Measurements from ENCODE around the gene BEGAIN.

The BEGAIN gene

DNA sequence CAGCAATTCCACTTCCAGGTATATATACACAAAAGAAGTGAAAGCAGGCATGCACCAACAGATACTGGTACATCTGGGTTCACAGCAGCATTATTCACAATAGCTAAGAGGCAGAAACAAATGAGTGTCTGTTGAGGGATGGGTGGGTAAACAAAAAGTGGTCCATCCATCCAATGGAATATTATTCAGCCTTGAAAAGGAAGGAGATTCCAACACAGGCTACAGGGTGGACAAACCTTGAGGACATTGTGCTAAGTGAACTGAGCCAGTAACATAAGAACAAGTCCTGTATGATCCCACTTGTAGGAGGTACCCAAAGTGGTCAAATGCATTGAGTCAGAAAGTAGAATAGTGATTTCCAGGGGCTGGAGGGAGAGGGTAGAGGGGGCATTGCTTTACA is 27.6 kb upstream of the BEGAIN start:
- DNase-seq = no peak

GRCh38 chr14:100612986-100613385 is 25.8 kb upstream of the BEGAIN start:
- no peak for DNase-seq

DNA sequence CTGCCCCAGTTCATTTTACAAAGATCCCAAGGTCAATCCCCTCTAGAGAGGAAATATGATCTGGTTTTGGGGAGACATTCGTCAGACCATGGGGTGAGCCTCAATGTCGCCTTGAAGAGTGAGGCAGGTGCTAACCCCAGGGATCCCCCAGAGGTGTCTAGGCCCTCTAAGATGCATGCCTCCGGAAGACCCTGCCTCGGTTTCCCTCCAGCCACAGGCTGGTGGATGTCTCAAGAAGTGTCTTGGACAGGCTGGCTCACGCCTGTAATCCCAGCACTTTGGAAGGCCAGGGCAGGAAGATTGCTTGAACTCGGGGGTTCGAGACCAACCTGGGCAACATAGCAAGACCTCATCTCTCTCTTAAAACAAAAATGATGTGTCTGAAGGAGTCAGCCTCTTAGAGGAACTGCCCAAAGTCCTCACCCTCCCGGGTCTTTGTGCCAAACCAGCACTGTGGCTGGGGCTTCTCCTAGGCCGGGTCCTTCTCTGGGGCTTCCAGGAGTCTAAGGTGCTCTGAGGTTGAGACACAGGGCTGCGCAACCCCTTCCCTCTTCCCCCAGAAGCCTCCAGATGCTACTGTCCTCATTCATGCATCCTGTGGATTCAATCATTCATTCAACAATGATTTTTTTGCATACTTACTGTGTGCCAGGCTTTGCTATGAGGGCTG is 24.7 kb upstream of the BEGAIN start:
- no peak for DNase-seq

GRCh38 chr14:100610511-100611217 is 23.4 kb upstream of the BEGAIN start:
- no peak for DNase-seq

- DNase-seq = no peak
Observed at GRCh38 chr14:100609941-100610391, 22.7 kb upstream of the BEGAIN start.

GRCh38 chr14:100609331-100609870 is 22.2 kb upstream of the BEGAIN start:
- DNase-seq = no peak

DNA sequence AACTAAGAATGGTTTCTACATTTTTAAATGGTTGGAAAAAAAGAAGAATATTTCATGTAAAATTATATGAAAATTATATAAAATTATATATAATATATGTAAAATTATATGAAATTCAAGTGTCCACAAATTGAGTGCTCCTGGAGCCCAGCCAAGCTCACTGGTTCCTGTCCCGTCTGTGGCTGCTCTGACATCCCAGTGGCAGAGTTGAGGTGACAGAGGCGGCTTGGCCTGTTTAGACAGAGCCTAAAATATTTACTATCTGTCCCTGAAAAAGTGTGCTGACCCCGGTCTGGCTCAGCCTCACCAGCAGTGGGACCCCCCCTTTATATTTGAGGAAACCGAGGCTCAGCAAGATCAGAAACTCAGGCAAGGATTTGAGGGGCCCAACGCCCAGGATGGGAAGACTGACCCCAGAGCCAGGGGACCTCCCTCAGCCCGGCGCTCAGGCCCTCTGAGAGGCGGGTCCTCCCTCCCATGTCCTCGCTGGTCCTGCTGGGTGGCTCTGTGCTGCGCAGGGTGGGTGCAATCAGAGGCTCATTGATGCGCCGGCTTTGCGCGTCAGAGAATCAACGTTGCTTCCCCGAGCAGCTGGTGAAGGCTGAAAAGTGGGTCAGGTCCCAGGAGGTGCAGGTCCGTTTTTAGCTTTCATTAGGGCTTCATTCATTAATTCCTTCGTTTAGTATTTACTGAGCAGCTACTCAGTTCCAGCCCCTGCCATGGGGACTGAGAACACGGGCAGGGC is 21.5 kb upstream of the BEGAIN start:
- no peak for DNase-seq

- no peak for DNase-seq
Observed at GRCh38 chr14:100608064-100608463, 20.8 kb upstream of the BEGAIN start.

GRCh38 chr14:100607611-100607956 is 20.4 kb upstream of the BEGAIN start:
- DNase-seq = no peak

- no peak for DNase-seq
Observed at GRCh38 chr14:100606687-100607610, 19.7 kb upstream of the BEGAIN start.

GRCh38 chr14:100605706-100606686 is 18.8 kb upstream of the BEGAIN start:
- DNase-seq = no peak

- DNase-seq = no peak
Observed at GRCh38 chr14:100605230-100605629, 18.0 kb upstream of the BEGAIN start.

GRCh38 chr14:100604709-100605108 is 17.5 kb upstream of the BEGAIN start:
- DNase-seq = no peak

DNA sequence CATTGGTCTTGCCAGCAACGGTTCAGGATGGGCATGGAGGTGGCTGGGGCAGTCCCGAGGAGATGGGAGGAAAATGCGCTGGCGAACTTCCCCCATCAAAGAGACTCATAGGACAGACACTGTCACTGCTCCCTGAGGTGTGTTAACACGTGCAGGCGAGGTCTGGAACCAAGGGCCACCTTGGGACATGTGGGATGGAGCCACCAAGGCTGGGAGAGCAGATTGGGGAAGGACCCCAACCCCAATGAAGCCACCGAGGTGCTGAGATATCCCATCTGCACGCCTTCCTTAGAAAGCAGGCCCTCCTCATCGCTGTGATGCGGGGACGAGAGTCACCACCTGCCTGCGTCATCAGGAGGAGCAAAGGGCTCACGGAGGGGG is 16.9 kb upstream of the BEGAIN start:
- DNase-seq = no peak

GRCh38 chr14:100603341-100604120 is 16.3 kb upstream of the BEGAIN start:
- DNase-seq = no peak

DNA sequence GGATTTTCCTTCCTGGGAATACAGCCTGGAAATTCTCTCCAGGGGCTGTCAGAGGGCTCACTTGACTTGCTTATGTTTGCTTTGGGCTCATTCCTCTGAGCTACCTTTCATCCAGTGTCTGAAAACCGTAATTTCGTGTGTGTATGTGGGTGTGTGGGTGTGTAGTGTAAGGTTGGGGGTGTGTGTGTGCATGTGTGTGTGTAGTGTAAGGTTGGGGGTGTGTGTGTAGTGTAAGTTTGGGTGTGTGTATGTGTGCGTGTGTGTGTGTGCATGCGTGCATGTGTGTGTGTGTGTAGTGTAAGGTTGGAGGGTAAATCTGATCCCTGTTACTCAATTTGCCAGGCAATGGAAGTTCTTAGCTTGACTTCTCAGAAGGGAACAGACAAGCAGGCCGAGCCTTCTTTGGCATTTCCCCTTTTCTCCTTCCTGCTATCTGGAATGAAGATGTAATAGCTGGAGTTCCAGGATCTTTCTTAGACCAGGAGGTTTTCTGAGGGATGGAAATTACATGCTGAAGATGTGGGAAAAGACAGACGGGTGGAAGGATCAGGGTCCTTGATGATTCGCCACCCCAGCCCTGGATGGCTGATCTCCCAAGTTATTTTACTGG is 15.5 kb upstream of the BEGAIN start:
- no peak for DNase-seq

DNA sequence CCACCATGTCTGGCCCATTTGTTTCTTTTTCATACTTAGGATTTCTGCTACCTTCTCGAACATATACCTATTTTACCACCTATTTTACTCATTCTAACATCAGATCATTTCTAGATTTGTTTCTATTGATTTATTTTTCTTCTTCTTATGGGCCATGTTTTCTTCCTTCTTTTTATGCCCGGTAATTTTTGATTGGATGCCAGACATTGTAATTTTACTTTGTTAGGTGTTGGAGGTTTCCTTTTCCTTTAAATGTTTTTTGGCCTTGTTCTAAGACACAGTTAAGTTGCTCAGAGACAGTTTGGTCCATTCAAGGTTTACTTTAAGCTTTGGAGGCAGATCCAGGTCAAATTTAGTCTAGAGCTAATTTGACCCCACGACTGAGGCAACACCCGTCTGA is 14.7 kb upstream of the BEGAIN start:
- no peak for DNase-seq

DNA sequence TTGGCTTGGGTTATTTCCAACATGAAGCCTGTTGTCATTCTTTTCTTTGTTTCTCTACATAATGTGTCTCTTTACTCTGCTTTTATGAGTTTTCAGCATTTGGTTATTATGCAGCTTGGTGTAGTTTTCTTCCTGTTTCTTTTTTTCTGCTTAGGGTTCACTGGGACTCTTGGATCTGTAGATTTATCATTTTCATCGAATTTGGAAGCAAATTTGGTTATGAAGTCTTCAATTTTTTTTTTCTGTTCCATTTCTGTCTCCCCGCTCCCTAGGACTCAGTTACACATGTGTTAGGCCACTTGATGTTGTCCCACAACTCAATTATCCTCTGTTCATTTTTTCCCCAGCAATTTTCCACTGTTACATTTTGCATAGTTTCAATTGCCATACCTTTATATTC is 13.8 kb upstream of the BEGAIN start:
- DNase-seq = no peak

GRCh38 chr14:100599981-100600380 is 12.8 kb upstream of the BEGAIN start:
- no peak for DNase-seq

GRCh38 chr14:100594625-100594951 is 7.4 kb upstream of the BEGAIN start:
- DNase-seq = no peak
